Measurements from ENCODE around the gene TMEM250.

- no peak for TF ChIP-seq USF2 (IDR thresholded peaks at IDR 0.05; ENCODE audit: borderline replicate concordance, low read depth, low read length)
- TF ChIP-seq JUND (IDR thresholded peaks at IDR 0.05) = no peak
- TF ChIP-seq ELF1 (IDR thresholded peaks at IDR 0.05) = no peak
- TF ChIP-seq MAX (IDR thresholded peaks at IDR 0.05; ENCODE audit: low read depth) = no peak
- no peak for TF ChIP-seq FOXM1 (IDR thresholded peaks at IDR 0.05; ENCODE audit: low read depth)
- no peak for TF ChIP-seq CTCF (IDR thresholded peaks at IDR 0.05)
Observed at GRCh38 chr9:136087741-136088480, 30.8 kb downstream of the TMEM250 start.

All from SK-N-SH (cell line).